ENCODE data around the gene WNT8B.

GRCh38 chr10:100522945-100523344 lies 60.1 kb downstream of the WNT8B start:
- no peak for TF ChIP-seq RBM39 (IDR thresholded peaks at IDR 0.05; ENCODE audit: low read depth, low read length, poor library complexity, severe bottlenecking)
- TF ChIP-seq RAD21 (CRISPR knock-in tag; IDR thresholded peaks at IDR 0.05) = no peak
- no peak for TF ChIP-seq ZKSCAN1 (IDR thresholded peaks at IDR 0.05; ENCODE audit: low read length)
- TF ChIP-seq PRPF4 (IDR thresholded peaks at IDR 0.05; ENCODE audit: low read depth, low read length, poor library complexity, severe bottlenecking) = no peak
- no peak for TF ChIP-seq ZNF761 (CRISPR knock-in tag; conservative IDR thresholded peaks at IDR 0.05)
- no peak for TF ChIP-seq CTCF (CRISPR knock-in tag; IDR thresholded peaks at IDR 0.05)
- no peak for TF ChIP-seq EP300 (IDR thresholded peaks at IDR 0.05; ENCODE audit: low read depth in 2 of 2, low read length in 2 of 2)
- TF ChIP-seq EP300 (CRISPR knock-in tag; IDR thresholded peaks at IDR 0.05; ENCODE audit: borderline replicate concordance) = no peak
- no peak for TF ChIP-seq ARID3A (IDR thresholded peaks at IDR 0.05; ENCODE audit: low read depth, low read length)

Measured in HepG2 (cell line).